ENCODE data around the gene PARVG.

Gene PARVG

GRCh38 chr22:44199866-44200265 is 19.1 kb downstream of the PARVG start:
- DNase-seq, result no peak

GRCh38 chr22:44200451-44200850 is 19.7 kb downstream of the PARVG start:
- DNase-seq, result no peak

DNA sequence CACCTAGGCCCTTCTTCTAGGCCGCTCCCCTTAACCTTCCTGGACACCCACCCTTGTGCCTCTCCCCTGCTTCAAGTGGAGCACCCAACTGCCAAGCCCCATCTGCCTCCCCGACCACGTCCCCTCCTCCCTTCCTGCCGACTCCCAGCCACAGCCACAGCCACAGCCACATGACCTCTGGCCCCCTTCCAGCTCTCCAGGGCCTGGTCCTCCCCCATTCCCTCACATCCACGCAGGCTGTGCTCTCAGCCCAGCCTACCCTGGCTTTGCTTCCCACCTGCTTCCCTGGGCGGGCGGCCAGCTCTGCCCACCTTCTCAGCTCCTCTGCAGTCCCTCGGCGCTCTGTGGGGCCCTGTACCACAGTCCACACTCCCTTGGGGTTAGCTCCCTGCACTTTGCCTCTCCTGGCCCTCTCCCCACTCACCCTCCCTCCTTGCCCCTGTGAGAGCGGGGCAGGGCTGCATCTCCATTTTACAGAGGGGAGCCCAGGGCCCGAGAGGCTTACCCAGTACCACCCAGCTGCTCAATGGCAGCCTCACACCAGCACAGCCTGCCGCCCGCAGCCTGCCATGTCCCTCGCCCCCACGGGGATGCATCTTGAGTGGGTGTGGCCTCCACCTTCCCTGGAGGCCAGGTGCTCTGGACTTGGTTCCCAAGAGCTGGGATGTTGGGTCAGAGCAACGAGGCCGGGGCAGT is 20.3 kb downstream of the PARVG start:
- no peak for DNase-seq

GRCh38 chr22:44201665-44202064 is 20.9 kb downstream of the PARVG start:
- no peak for DNase-seq

- no peak for DNase-seq
These were observed 21.6 kb downstream of the PARVG start for GRCh38 chr22:44202261-44202789.

GRCh38 chr22:44203203-44203602 is 22.5 kb downstream of the PARVG start:
- no peak for DNase-seq

GRCh38 chr22:44204739-44205515 is 24.2 kb downstream of the PARVG start:
- DNase-seq, result no peak

GRCh38 chr22:44205516-44206329 is 25.0 kb downstream of the PARVG start:
- no peak for DNase-seq

- DNase-seq, result no peak
These were observed 25.6 kb downstream of the PARVG start for GRCh38 chr22:44206330-44206645.

DNA sequence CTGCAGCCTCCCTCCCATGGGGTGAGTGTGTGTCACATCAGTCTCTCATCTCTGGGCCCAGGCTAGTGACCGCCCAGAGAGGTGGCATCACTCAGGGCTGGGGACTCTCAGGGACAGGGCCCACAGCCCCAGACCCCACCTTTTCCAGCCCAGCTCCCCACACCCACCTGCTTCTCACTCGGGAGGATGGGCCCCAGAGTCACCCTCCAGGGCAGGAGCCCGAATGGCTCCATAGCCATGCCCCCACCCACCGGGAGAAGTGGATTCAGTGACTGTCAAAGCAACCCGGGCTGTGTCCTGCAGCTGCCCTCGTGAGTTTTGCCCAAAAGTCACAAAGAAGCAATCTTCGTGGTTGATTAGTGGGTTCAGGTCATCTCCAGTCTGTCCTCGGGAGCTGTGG is 26.0 kb downstream of the PARVG start:
- no peak for DNase-seq

- no peak for DNase-seq
These were observed 26.7 kb downstream of the PARVG start for GRCh38 chr22:44207173-44207980.

DNA sequence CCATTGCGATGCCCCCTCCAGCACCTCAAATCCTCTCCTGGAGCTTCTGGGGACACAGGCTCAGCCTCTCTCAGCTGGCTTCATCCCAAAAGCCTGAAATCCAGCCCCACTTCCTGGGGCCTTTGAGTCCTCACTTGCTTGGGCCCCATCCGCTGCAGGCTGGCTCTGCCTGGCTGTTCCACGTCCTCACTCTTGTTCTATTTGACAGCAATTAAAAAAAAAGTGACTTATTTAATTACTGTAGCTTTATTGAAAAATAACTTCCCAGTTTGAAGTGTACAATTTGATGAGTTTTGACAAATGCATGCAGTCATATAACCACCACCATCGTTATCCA is 27.2 kb downstream of the PARVG start:
- no peak for DNase-seq

DNA sequence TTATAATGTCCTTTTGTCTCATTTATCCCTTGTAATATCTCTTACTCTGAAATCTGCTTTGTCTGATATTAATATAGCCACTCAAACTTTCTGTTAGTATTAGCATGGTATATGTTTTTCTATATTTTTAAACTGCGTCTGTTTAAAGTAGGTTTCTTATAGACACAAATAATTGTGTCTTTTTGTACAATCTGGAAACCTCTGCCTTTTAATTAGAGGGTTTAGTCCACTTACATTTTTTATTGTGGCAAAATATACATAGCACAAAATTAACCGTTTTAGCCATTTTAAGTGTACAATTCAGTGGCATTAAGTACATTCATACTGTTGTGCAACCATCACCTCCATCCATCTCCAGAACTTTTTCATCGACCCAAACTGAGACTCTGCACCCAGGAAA is 28.6 kb downstream of the PARVG start:
- no peak for DNase-seq

DNA sequence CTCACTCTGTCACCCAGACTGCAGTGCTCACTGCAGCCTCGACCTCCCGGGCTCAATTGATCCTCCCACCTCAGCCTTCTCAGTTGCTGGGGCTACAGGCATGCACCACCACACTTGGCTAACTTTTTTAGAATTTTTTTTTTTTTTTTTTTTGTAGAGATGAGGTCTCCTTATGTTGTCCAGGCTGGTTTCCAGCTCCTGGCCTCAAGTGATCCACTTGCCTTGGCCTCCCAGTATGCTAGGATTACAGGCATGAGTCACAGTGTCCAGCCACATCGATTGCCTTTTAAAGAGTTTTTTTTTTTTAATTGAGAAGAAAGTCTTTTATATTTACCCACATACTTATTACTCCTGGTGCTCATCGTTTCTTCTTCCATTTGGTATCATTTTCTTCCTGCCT is 30.0 kb downstream of the PARVG start:
- no peak for DNase-seq

DNA sequence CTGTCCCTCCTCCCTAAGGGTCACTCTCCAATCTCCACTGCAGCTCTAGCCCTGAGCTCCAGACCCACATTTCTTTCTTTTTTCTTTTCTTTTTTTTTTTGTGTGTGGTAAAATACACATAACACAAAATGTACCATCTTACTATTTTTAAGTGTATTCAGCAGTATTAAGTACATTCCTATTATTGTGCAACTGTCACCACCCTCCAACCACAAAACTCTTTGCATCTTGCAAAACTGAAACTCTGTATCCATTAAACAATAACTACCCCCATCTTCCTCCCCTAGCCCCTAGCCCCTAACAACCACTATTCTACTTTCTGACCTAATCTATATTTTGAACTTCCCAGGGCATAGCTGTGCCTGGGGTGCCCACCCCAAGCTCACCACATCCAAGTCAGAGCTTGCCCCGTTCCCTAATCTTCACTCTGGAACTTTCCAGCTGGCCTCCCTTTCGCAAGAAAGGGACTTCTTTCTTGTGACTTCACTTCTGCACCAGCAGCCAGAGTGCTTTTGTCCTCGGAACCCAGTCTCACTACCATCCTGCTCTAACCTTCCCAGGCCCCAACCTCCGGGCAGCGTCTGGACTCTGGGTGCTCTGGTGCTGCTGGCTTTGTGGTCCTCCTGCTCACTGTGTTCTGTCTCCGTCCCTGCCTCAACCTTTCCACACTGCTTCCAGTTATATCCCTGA is 30.7 kb downstream of the PARVG start:
- DNase-seq, result no peak

GRCh38 chr22:44211946-44212930 is 31.5 kb downstream of the PARVG start:
- DNase-seq, result no peak

DNA sequence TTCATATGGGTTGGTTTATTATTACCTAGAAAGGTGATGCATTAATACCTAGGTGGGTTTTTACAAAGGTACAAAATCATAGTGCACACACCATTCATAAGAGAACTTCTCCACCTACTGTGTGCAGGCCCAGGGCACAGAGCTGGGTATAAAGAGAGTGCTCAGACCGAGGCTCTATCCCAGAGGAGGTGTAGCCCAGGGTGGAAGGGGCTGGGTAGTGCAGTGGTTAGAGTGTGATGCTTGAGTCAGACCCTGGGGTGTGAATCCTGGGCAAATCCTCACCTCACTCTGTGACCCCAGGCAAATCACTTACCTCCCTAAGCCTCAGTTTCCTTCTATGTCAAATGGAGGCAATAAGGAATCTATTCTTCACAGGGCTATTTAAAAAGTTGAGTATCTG is 32.2 kb downstream of the PARVG start:
- no peak for DNase-seq

- DNase-seq, result no peak
These were observed 32.8 kb downstream of the PARVG start for GRCh38 chr22:44213489-44214043.

- DNase-seq, result no peak
These were observed 33.5 kb downstream of the PARVG start for GRCh38 chr22:44214187-44214586.

GRCh38 chr22:44214764-44215163 is 34.0 kb downstream of the PARVG start:
- DNase-seq, result no peak

GRCh38 chr22:44215287-44215686 is 34.6 kb downstream of the PARVG start:
- no peak for DNase-seq
